Measurements from ENCODE around the gene NFIA.

NFIA gene

DNA sequence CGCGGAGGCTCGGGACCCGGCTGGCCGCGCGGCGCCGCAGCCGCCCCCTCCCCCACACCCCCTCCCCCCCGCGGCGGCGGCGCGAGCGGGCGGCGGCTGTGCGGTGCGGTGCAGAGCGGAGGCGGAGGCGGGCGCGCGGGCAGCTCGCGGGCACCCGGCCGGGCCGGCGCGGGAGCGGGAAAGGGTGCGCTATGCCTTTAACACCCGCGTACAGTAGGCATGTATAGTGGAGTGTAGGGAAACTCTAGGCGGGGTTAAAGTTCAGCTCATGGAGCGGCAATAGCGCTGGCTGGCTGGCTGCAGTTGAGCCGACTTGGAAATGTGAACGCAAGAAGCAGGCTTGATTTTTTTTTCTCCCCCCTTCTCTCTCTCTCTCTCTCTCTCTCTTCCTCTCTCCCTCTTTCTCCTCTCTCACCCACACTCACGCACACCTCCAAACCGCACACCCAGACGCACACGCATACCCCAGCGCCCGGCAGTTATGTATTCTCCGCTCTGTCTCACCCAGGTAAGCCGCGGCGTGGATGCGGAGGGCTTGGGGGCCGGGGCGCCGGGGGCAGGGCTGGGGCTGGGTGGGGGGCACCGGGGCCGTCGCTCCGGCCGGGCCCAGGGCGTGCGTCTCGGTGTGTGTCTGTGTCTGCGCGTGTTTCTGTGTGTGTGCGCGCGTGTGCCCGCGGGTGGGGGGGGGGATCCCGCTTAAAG is at the start of gene NFIA:
Gene NFIA, plus strand, starts transcription at position 251 of the 702 bp plus-strand sequence.
- DNase-seq (ENCODE audit: extremely low read depth in 1 of 2, low read depth in 1 of 2): no peak

DNA sequence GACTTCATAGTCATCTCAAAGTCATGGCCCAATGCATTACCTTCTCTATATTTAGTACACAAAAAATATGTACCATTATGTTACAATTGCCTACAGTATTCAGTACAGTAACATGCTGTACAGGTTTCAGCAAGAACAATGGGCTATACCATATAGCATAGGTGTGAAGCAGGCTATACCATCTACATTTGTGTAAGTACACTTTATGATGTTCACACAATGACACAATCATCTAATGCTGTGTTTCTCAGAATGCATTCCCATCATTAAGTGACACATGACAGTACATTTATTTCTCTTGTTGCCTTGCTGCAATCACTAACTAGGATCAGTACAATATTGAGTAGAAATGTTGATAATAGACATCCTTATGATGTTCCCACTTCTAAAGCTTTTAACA is 46.5 kb upstream of the NFIA start:
- DNase-seq (ENCODE audit: extremely low read depth in 1 of 2, low read depth in 1 of 2): no peak

DNA sequence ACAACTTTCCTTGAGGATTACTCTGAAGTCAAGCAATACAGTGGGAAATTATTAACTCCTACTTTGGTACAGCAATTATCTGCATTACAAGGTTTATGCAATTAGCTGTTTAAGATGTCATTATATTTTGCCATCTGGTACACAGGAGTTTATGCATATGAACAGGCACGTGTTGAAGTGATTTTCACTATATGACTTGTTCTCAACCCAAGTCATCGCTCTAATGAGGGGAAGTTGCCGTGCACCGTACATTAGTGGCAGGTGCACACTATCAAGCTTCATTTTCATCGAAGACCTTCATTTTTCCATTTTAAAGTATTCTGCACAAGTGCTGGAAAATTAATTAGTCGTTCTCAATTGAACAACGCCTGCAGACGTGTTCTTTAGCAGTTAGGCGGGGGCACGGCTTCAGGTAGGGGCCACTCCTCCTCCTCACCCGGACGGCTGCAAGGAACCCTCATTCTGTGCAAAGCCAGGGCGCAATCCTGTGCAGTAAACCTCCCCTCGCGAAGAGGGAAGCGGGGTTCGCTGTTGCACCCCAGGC is 39.8 kb upstream of the NFIA start:
- DNase-seq (ENCODE audit: extremely low read depth in 1 of 2, low read depth in 1 of 2): no peak

- peak; percentile 69 to 72 for DNase-seq (ENCODE audit: extremely low read depth in 1 of 2, low read depth in 1 of 2)
Observed at GRCh38 chr1:61043010-61043820, 39.1 kb upstream of the NFIA start.

DNA sequence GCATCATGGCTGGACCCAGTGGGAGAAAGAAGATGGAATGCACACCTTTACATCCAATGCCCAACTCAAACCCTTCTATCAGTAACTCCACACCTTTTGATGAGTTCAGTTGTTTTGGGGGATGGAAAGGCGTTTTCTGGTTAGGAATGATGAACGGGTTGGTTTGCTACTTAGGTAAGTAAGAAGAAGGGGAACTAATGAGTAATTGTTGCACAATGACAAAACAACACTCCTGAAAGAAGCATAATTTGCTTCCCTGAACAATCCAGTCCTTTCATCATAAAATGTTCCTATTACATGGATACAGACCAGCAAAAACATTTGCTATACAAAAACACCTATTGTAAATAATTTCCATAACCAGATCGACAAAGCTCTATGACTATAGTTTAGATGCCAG is 35.9 kb upstream of the NFIA start:
- DNase-seq (ENCODE audit: extremely low read depth in 1 of 2, low read depth in 1 of 2): no peak

- no peak for DNase-seq (ENCODE audit: extremely low read depth in 1 of 2, low read depth in 1 of 2)
Observed at GRCh38 chr1:61047061-61047460, 35.3 kb upstream of the NFIA start.

GRCh38 chr1:61049850-61050540 is 32.4 kb upstream of the NFIA start:
- DNase-seq (ENCODE audit: extremely low read depth in 1 of 2, low read depth in 1 of 2): peak; percentile 64 to 84

- DNase-seq (ENCODE audit: extremely low read depth in 1 of 2, low read depth in 1 of 2): no peak
Observed at GRCh38 chr1:61050541-61051442, 31.6 kb upstream of the NFIA start.

DNA sequence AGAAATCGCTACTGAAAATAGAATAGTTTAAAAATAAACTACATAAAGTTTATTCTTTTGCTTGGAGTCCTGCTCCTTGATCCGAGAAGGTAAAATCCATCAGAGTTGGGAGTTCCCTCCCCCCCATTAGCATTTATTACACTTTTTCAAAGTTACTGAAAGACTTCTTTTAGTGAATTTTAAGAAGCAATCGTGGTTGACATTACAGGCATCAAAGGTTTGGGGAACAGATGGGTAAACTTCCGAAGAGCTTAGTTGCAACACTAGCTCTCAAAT is 31.0 kb upstream of the NFIA start:
- DNase-seq (ENCODE audit: extremely low read depth in 1 of 2, low read depth in 1 of 2): no peak

DNA sequence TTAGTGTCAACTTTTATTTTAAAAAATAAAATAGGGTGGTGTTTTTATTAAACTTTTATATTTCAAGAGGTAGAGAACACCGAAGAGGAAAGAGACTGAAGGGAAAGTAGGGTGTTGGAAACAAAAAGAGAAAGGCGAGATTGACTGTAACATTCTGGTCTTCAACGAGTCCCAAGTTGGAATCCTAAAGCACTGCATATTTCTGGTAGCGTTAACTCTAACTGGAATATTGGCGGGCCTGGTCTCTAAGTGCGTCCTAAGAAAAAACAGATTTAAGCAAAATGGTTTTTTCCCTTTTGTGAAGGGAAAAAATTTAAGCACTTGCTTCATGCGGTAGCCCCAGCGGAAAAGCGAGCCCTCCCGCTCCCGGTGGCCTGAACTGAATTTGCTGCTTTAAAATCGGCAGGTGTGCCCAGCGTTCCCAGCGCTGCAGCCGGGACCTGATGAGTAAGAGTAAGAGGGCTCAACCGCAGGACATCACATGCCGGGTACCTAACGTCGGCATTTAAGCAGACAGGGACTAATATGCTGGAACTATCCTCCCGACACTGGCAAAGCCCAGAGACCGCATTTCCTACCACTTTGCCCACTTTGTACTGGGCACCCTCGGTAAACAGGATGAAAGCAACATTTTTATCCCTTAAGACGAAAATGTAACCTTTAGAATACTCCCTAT is 30.5 kb upstream of the NFIA start:
- DNase-seq (ENCODE audit: extremely low read depth in 1 of 2, low read depth in 1 of 2): no peak

DNA sequence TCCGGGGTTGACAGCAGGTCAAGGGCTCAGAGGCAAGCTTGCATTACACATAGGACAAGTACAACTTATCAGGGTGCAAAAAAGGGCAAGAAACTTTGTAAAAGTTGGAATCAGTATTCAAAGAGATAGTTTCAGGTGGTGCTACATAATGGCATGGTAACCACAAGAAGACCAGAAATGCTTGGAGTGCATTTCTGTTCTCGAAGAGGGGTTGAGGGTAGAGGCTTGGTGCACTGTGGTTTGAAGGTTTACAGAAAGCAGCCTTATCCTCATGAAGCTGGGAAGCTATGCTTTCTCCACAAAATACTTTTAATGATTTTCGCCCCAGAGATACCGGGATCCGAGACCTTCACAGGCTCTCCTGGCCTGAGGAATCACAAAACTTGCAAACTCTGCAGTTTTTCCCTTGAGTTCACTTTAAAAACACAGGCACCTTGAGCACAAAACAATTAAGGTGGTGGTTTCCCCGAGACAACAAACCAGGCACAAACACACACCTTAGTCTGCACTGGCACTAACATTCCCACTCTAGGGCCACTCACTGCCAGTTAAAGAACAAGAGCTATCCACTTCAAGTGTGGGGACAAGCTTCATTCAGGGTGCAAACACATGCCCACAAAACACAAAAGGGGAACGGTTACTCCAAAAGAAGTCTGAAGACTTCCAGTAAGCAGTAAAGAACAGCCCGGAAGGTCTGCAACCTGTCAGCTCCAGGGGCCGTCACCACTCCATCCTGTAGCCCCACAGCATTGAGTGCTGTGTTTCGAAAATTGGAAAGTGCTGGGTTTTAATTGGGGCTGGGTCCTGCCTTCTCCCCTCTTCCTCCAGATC is 29.8 kb upstream of the NFIA start:
- DNase-seq (ENCODE audit: extremely low read depth in 1 of 2, low read depth in 1 of 2): no peak

DNA sequence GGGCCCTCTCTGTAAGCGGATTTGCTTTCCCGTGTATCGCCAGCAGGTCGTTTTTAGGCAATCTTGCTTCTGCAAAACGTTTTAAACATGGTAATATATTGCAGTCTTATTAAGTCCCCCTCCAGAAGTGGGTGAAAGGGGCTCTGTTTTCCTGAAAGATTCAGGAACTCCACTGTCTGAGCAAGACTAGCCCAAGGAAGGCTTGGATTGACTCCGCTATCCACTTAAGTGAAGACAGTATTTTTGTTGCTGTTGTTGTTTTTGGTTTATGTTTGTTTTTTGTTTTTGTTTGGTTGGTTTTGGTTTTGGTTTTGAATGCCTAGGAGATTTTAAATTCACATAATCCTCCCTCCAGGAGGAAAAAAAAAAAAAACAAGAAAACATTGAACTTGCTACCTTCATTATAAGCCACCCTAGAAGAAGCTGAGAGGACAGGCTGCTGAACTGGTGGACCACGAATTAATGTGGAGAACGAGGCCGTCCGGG is 29.1 kb upstream of the NFIA start:
- DNase-seq (ENCODE audit: extremely low read depth in 1 of 2, low read depth in 1 of 2): no peak

- no peak for DNase-seq (ENCODE audit: extremely low read depth in 1 of 2, low read depth in 1 of 2)
Observed at GRCh38 chr1:61053712-61054600, 28.4 kb upstream of the NFIA start.

DNA sequence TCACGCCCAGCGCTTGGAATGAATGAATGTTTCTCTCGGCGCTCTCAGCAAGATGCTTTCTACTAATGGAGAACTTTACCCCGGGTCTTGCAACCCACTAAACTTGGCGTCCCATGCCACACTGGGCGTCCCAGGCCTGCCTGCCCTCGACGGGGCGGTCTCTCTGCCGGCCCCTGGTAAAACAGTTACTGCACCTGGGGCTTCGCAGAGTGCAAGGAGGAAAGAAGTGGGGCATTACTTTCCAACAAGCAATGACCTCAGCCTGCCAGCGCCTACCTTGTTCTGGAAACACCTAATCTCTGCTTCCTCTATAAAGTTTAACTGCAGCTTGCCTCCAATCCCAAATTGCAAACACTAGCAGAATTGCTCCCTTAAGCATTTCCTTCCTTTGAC is 27.8 kb upstream of the NFIA start:
- DNase-seq (ENCODE audit: extremely low read depth in 1 of 2, low read depth in 1 of 2): no peak

GRCh38 chr1:61055110-61055614 is 27.2 kb upstream of the NFIA start:
- no peak for DNase-seq (ENCODE audit: extremely low read depth in 1 of 2, low read depth in 1 of 2)

DNA sequence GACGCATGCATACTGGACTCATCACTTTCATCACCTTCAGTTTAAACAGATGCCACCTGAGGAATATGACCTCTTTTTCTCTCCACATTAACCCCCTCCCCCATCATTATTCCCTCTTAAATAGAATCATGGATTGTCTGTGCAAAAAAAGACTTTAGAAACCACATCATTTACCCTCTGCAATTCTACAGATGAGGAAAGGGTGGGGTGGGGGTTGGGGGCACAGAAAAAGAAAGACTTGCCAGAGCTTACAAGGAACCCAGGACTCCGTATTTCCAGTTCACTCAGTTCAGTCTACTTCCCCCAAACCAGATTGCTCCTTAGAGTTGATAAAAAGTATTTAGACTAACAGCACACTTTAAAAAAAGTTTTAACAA is 26.2 kb upstream of the NFIA start:
- no peak for DNase-seq (ENCODE audit: extremely low read depth in 1 of 2, low read depth in 1 of 2)

DNA sequence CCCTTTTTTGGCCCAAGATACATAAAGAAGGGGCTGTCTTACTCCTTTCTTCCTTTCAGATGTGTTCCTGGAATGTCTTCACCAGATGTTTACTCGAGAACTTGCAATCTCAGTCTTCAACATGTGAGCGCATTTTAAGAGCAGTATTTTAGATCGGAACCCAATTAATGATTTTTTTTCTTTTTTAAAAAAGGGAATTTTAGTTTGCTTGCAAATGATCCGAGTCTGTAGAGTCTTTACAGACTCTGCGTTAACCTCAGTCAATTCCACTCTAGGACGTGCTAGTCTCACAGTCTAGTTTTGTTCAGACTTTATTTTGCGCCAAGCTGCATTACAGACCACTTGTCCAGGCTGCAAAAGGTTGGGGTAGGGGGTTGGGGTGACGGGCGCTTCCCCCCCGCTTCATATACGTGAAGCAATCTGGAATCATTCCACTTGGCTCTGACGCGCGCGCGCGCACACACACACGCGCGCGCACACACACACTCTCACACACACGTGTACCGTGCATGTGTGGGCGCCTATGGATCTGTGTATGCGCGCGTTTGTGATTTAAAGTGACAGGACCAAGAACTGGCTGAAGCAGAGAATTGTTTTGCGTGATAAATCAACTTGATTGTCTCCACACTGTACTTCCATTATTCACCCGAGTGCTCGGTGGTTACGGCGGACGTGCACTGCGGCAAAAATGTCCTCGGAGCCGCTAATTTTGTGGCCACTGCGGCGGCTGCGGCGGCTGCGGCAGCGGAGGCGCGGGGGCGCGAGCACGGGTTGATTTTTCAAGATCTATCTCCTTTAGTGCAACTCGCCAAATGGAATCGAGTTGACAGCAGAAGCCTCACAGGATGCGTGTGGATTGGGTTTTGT is 25.6 kb upstream of the NFIA start:
- DNase-seq (ENCODE audit: extremely low read depth in 1 of 2, low read depth in 1 of 2): no peak
